HepG2 (cell line): Measurements from ENCODE around the gene ATP2B3. TPM values are rescaled to one million over a fixed set of nuclear protein-coding genes. Genes with fewer than 3 reads are reported as not detected.

Experiments used
- ATAC-seq: fragments of 200-7000 bp; cut with Tn5 transposase; 3 replicates; pipeline ENCODE4 v1.9.1; 2020; ENCODE audit warnings: mild to moderate bottlenecking, moderate library complexity
- BruUV-seq: library from RNA; stranded (reverse); fragments of 400-500 nt; replicated peaks from 2 replicates; lab custom pipeline; 2021; lab: Mats Ljungman, UMichigan
- CTCF ChIA-PET: fragments of 300-600 bp; formaldehyde crosslinking; extraction: SDS; loops from one replicate; lab custom pipeline; 2021; ENCODE audit warnings: low total read pairs, inconsistent platforms, low intra/inter-chr PET ratio; lab: Yijun Ruan, JAX
- POLR2A ChIA-PET: fragments of 350-600 bp; sonication (Branson Sonifier 250); formaldehyde crosslinking; loops from one replicate; lab custom pipeline; 2020; ENCODE audit warnings: antibody characterized with exemption, inconsistent platforms; lab: Yijun Ruan, JAX
- DNase-seq: peaks from one replicate; pipeline ENCODE4 v3.0.0-alpha.2; 2015; ENCODE audit warnings: low spot score
- FAIRE-seq: peaks from 3 replicates; lab custom pipeline; 2011; peaks lifted over from hg19 to GRCh38; lab: Jason Lieb, UNC
- H2AFZ ChIP-seq: one replicate; pipeline ENCODE4 v1.6.1; 2011; ENCODE audit warnings: low read length, inconsistent platforms
- H3K27ac ChIP-seq: fragments of 300-600 bp; 3 replicates; pipeline ENCODE4 v1.8.0; 2011; ENCODE audit warnings: mixed run types, mild to moderate bottlenecking, mixed read lengths, low read length, inconsistent platforms; ENCODE audit not compliant: insufficient read depth; ENCODE audit errors: extremely low read length
- H3K27me3 ChIP-seq, 2 experiments: fragments of 200-600 bp in 1 of 2; 2 replicates in 1 of 2; 3 replicates in 1 of 2; pipeline versions ENCODE4 v1.6.0 to v1.8.0; 2011; ENCODE audit warnings: low read length in 2 of 2, mild to moderate bottlenecking in 2 of 2, moderate library complexity in 2 of 2, inconsistent platforms in 1 of 2; ENCODE audit not compliant: insufficient read depth in 2 of 2, control insufficient read depth in 1 of 2
- H3K36me3 ChIP-seq, 2 experiments: fragments of 200-600 bp in 1 of 2; replicated peaks in 1 of 2; 2 replicates in 1 of 2; 3 replicates in 1 of 2; pipeline versions ENCODE4 v1.5.1 to v1.8.0; 2011; ENCODE audit warnings: low read length in 2 of 2, inconsistent platforms in 1 of 2; ENCODE audit not compliant: insufficient read depth in 2 of 2, control insufficient read depth in 1 of 2
- H3K4me1 ChIP-seq: 2 replicates; pipeline ENCODE4 v1.5.1; 2012; ENCODE audit warnings: low read length, inconsistent platforms; ENCODE audit not compliant: insufficient read depth
- H3K4me2 ChIP-seq: 2 replicates; pipeline ENCODE4 v1.6.0; 2011; ENCODE audit warnings: low read depth, low read length, inconsistent platforms
- H3K4me3 ChIP-seq, 3 experiments: fragments of 200-600 bp in 1 of 3; sonication (generic), shearing (Covaris generic) in 1 of 3; replicated peaks in 1 of 3; 2 replicates each; pipeline ENCODE4 v1.5.1; 2011 to 2016; ENCODE audit warnings: low read length in 3 of 3, inconsistent platforms in 2 of 3, low read depth in 2 of 3, mild to moderate bottlenecking in 2 of 3, control low read depth in 1 of 3, mixed read lengths in 1 of 3; ENCODE audit not compliant: insufficient read depth in 1 of 3
- H3K79me2 ChIP-seq: one replicate; pipeline ENCODE4 v1.6.1; 2011; ENCODE audit warnings: low read length, inconsistent platforms; ENCODE audit not compliant: insufficient read depth
- H3K9ac ChIP-seq: 2 replicates; pipeline ENCODE4 v1.6.0; 2011; ENCODE audit warnings: mild to moderate bottlenecking, low read depth, low read length, inconsistent platforms; ENCODE audit not compliant: insufficient read depth
- H3K9me3 ChIP-seq: 2 replicates; pipeline ENCODE4 v1.5.1; 2012; ENCODE audit warnings: mild to moderate bottlenecking, low read length
- H4K20me1 ChIP-seq: 2 replicates; pipeline ENCODE4 v1.6.0; 2011; ENCODE audit warnings: inconsistent platforms, mild to moderate bottlenecking, low read length, moderate library complexity; ENCODE audit not compliant: insufficient read depth
- CHD2 ChIP-seq: IDR thresholded peaks from 2 replicates; pipeline ENCODE4 v1.6.1; 2011; ENCODE audit warnings: low read depth, low read length, improper control_type of control experiment
- ETV5 ChIP-seq: IDR thresholded peaks from 2 replicates; pipeline ENCODE4 v1.6.1; 2018; ENCODE audit warnings: missing biosample characterization, missing genetic modification reagents, inconsistent platforms, borderline replicate concordance
- FOXC1 ChIP-seq: sonication (generic); formaldehyde crosslinking; IDR thresholded peaks from 2 replicates; pipeline ENCODE4 v1.8.0; 2022; ENCODE audit warnings: mild to moderate bottlenecking, missing genetic modification reagents, borderline replicate concordance
- HNRNPH1 ChIP-seq: fragments of 200-400 bp; formaldehyde crosslinking; optimal IDR thresholded peaks from 2 replicates; pipeline ENCODE3; 2017; ENCODE audit warnings: mild to moderate bottlenecking, low read depth, low read length
- HOXA3 ChIP-seq: sonication (generic); formaldehyde crosslinking; IDR thresholded peaks from 2 replicates; pipeline ENCODE4 v1.5.0; 2020; ENCODE audit warnings: missing genetic modification reagents
- JUNB ChIP-seq: sonication (generic); formaldehyde crosslinking; IDR thresholded peaks from 2 replicates; pipeline ENCODE4 v1.8.0; 2022; ENCODE audit warnings: missing genetic modification reagents, mild to moderate bottlenecking, borderline replicate concordance
- POLR2A ChIP-seq, 2 experiments: IDR thresholded peaks; 2 replicates each; pipeline ENCODE4 v1.6.1; 2011; ENCODE audit warnings: low read depth in 2 of 2, low read length in 2 of 2, mild to moderate bottlenecking in 1 of 2, moderate library complexity in 1 of 2; ENCODE audit not compliant: insufficient read depth in 1 of 2
- RAD21 ChIP-seq: fragments of 450-650 bp; formaldehyde crosslinking; IDR thresholded peaks from 2 replicates; pipeline ENCODE4 v1.5.0; 2020; ENCODE audit warnings: mild to moderate bottlenecking
- RCOR2 ChIP-seq: IDR thresholded peaks from 2 replicates; pipeline ENCODE4 v1.6.1; 2016; ENCODE audit warnings: missing biosample characterization, missing genetic modification reagents
- SNAPC2 ChIP-seq: sonication (generic); formaldehyde crosslinking; IDR thresholded peaks from 2 replicates; pipeline ENCODE4 v1.8.1; 2022; ENCODE audit warnings: mild to moderate bottlenecking, missing genetic modification reagents
- ZBED4 ChIP-seq: sonication (generic); formaldehyde crosslinking; IDR thresholded peaks from 2 replicates; pipeline ENCODE4 v1.4.0; 2020; ENCODE audit warnings: missing genetic modification reagents, borderline replicate concordance
- ZBTB14 ChIP-seq: sonication (generic); formaldehyde crosslinking; IDR thresholded peaks from 2 replicates; pipeline ENCODE4 v1.4.0; 2020; ENCODE audit warnings: missing genetic modification reagents
- ZBTB33 ChIP-seq: sonication (generic); formaldehyde crosslinking; IDR thresholded peaks from 2 replicates; pipeline ENCODE4 v1.4.0; 2020; ENCODE audit warnings: missing genetic modification reagents
- ZBTB42 ChIP-seq: sonication (generic); formaldehyde crosslinking; IDR thresholded peaks from 2 replicates; pipeline ENCODE4 v1.5.0; 2020; ENCODE audit warnings: mild to moderate bottlenecking, missing genetic modification reagents
- ZNF598 ChIP-seq: sonication (generic); formaldehyde crosslinking; IDR thresholded peaks from 2 replicates; pipeline ENCODE4 v1.5.1; 2020; ENCODE audit warnings: mild to moderate bottlenecking, missing genetic modification reagents, borderline replicate concordance
- ZNF780A ChIP-seq: sonication (generic); formaldehyde crosslinking; IDR thresholded peaks from 2 replicates; pipeline ENCODE4 v1.8.0; 2022; ENCODE audit warnings: mild to moderate bottlenecking, missing genetic modification reagents, moderate library complexity
- ZSCAN31 ChIP-seq: sonication (generic); formaldehyde crosslinking; IDR thresholded peaks from 2 replicates; pipeline ENCODE4 v1.5.0; 2020; ENCODE audit warnings: low read depth, mild to moderate bottlenecking, missing genetic modification reagents
- WGBS: methylation state at CpG from one replicate; pipeline ENCODE4 v1.1.6; 2017; ENCODE audit warnings: low lambda C conversion rate; 5-methylcytosine and 5-hydroxymethylcytosine counted together
- in situ Hi-C: cut with HindIII; loops from 2 replicates; pipeline ENCODE4 v1.10.0; 2017; ENCODE audit warnings: low pct_unique_long_range_greater_than_20kb; ENCODE audit not compliant: extremely low pct_ligation_motif_present
- intact Hi-C: fragments of 100-400 bp; cut with micrococcal nuclease; formaldehyde crosslinking; loops from one replicate; pipeline ENCODE4 v1.10.0; 2022; ENCODE audit not compliant: unreplicated experiment
- polyA plus RNA-seq, 8 experiments: library from polyadenylated mRNA; depleted of rRNA in 3 of 8; stranded (reverse) in 7 of 8; unstranded in 1 of 8; fragments of >200 nt; fragmentation: Illumina TruSeq in 4 of 8; extraction: Trizol in 4 of 8; gene quantifications; 2 replicates each; pipeline versions ENCODE4 v1.2.1 to v1.2.3, GENCODE V29; 2011 to 2016; ENCODE audit warnings: low read depth in 4 of 8, missing spikeins in 1 of 8, mixed read lengths in 1 of 8; ENCODE audit not compliant: insufficient read depth in 1 of 8
- total RNA-seq, 5 experiments: library from RNA; depleted of rRNA; stranded (reverse); fragments of >200 nt; fragmentation: Illumina TruSeq; extraction: Trizol; gene quantifications; 2 replicates each; pipeline ENCODE4 v1.2.3, GENCODE V29; 2016; ENCODE audit warnings: low read depth in 1 of 5

The ATP2B3 gene
- total and polyA plus RNA-seq, 2 of the 13 experiments (the other 11 are each of a cell fraction or from before 2014, with no cell fraction given) = not detected

- no peak for DNase-seq
- Histone ChIP-seq H4K20me1 (no peaks in the 10 kb centered on the region), H3K79me2 (no peaks in the 10 kb centered on the region), H3K4me3 (no peak overlapping the region), H3K4me2 (no peak overlapping the region), H3K27ac (no peak overlapping the region), H3K4me1 (peaks cover 52% of the 10 kb centered on the region), H3K9ac (no peak overlapping the region), H3K27me3 (peaks cover 0 to 3% of the 10 kb centered on the region in 2 experiments; a peak in 2 of 5 replicates), H3K36me3 (no peaks in the 10 kb centered on the region), H2AFZ (no peak overlapping the region), H3K9me3 (no peaks in the 10 kb centered on the region)
- ChIA-PET POLR2A (no interaction called here), CTCF (no interaction called here)
- no TSS peak for BruUV-seq
- WGBS = no CpG with 5 or more reads among the region's 30 CpGs
- in situ Hi-C loops (no loop called here), intact Hi-C loops (no loop called here)
- ATAC-seq = no peak
- FAIRE-seq = no peak
- TF ChIP-seq RAD21 (CRISPR knock-in tag) = no peak
- no peak for TF ChIP-seq ZBED4
- no peak for TF ChIP-seq ZNF780A
- TF ChIP-seq ZBTB14 (CRISPR knock-in tag) = no peak
- no peak for TF ChIP-seq SNAPC2
- no peak for TF ChIP-seq RCOR2 (CRISPR knock-in tag)
- peak; percentile 48; the same call in 1 of the 2 replicates for TF ChIP-seq HOXA3 (CRISPR knock-in tag)
- TF ChIP-seq JUNB = no peak
- TF ChIP-seq ETV5 (CRISPR knock-in tag) = peak; percentile 19; the same call in 1 of the 2 replicates
- TF ChIP-seq ZSCAN31 = no peak
- TF ChIP-seq CHD2 = no peak
- TF ChIP-seq ZNF598 (CRISPR knock-in tag) = no peak
- TF ChIP-seq POLR2A (IDR thresholded peaks at IDR 0.05; ENCODE audit: insufficient read depth in 1 of 2, low read depth in 2 of 2, low read length in 2 of 2) = no peak
- TF ChIP-seq FOXC1 (CRISPR knock-in tag) = no peak
- no peak for TF ChIP-seq ZBTB42 (CRISPR knock-in tag)
- peak; percentile 86 for TF ChIP-seq ZBTB33 (CRISPR knock-in tag)
- no peak for TF ChIP-seq HNRNPH1
Observed at GRCh38 chrX:153485396-153486080, 31.9 kb upstream of the ATP2B3 start.
